Fibroblast of mammary gland (primary cell): Measurements from ENCODE around the gene RBM44.

ENCODE experiments used
- DNase-seq: peaks from one replicate; pipeline ENCODE4 v3.0.0-alpha.2; 2010; ENCODE audit warnings: low read depth
- H3K4me3 ChIP-seq: 2 replicates; pipeline ENCODE4 v1.5.1; 2011; ENCODE audit warnings: low read depth, mild to moderate bottlenecking, low read length, moderate library complexity; ENCODE audit not compliant: control insufficient read depth
- TF ChIP-seq, protein P1 (sequence below): conservative IDR thresholded peaks from 2 replicates; pipeline ENCODE4 v1.5.1; 2011; ENCODE audit warnings: low read depth, low read length, inconsistent platforms; ENCODE audit not compliant: control insufficient read depth, insufficient read depth

Gene RBM44

DNA sequence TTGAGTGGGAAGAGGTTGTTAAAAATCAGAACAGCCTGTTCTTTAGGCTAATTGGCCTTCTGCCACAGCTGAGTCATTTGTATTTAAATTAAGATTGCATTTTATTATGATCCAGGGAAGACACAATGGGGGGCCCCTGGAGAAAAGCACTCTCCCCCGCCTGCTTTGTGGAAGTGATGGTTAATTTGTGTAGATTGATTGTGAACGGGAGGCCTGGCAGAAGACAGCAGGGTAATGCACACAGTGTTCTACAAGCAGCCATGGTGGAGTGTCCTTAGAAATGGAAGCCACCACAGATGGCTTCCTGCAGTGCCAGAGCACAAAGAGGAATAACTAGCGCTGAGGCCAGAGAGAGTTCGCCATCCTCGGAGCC lies 80.5 kb downstream of the RBM44 start:
- TF ChIP-seq, protein P1, sequence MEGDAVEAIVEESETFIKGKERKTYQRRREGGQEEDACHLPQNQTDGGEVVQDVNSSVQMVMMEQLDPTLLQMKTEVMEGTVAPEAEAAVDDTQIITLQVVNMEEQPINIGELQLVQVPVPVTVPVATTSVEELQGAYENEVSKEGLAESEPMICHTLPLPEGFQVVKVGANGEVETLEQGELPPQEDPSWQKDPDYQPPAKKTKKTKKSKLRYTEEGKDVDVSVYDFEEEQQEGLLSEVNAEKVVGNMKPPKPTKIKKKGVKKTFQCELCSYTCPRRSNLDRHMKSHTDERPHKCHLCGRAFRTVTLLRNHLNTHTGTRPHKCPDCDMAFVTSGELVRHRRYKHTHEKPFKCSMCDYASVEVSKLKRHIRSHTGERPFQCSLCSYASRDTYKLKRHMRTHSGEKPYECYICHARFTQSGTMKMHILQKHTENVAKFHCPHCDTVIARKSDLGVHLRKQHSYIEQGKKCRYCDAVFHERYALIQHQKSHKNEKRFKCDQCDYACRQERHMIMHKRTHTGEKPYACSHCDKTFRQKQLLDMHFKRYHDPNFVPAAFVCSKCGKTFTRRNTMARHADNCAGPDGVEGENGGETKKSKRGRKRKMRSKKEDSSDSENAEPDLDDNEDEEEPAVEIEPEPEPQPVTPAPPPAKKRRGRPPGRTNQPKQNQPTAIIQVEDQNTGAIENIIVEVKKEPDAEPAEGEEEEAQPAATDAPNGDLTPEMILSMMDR, result no peak
- H3K4me3 ChIP-seq, result no peak overlapping the region
- peak; percentile 86 for DNase-seq

DNA sequence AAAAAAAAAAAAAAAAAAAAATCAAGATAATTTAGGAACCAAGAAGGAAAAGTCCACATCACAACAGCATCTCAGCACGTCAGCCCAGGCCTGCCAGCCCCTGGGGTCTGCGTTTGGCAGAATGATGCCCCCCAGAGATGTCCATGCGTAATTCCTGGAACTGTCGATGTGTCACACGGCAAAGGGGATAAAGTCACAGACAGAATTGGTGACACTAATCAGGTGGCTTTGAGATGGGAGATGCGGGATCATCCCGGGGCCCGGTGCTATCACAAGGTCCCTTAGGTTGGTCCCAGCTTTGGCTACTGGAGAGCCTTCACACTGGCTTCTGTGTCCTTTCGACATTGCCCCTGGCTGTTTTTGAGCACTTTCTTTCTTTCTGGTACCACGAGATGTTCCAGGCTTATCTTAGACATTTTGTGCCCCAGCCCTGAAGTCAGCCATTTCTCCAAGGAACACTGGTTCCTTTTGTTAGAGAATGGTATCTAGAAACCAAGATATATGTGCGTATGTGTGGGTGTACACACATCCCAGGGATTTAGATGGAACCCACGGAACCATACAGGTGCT lies 81.5 kb downstream of the RBM44 start:
- no peak for DNase-seq
- TF ChIP-seq, protein P1, result no peak
- H3K4me3 ChIP-seq, result no peak overlapping the region

DNA sequence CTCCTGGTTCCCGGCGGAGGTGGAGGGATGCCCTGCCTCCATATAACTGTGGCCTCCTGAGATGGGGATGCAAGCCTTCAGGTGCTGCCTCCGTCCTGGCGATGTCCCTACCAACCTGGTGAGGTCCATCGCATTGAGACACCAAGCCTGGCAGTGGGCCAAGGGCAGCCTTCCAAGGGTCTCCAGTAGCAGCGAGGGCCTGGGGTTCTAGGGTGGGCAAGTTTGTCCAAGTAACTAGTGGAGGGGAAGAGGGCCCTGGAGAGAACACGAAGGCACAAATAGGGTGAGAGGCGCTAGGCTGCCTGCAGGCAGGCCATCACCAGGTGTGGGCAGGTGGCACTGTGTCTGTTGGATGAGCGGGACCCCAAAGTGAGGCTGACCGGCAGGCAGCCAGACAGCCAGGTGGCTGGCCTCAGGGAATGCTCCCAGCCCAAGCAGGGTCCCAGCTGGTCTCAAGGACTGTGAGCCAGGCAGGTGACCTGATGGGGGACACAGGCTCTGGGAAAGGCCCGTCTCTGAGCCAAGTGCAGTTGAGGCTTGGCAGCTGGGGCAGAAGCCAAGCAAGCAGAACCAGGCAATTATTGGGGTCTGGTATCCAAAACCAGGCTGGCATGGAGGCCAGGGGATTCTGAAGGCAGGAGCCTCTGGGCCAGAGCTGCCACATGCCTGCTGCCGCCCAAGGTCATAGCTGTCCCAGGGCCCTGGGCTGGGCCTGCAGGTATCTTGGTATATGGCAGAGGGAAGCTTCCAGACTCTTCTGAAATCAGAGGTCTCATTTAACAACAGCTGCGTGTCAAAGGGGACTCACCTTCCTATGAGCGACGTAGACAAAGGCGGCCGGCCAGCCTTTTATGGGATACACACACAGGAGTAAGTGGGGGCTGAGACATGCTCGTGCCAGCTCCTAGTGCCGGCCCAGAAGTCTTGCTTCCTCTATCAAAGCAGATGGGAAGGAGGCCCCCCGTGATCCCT lies 84.2 kb downstream of the RBM44 start:
- DNase-seq, result no peak
- H3K4me3 ChIP-seq, result no peak overlapping the region
- TF ChIP-seq, protein P1, result no peak

DNA sequence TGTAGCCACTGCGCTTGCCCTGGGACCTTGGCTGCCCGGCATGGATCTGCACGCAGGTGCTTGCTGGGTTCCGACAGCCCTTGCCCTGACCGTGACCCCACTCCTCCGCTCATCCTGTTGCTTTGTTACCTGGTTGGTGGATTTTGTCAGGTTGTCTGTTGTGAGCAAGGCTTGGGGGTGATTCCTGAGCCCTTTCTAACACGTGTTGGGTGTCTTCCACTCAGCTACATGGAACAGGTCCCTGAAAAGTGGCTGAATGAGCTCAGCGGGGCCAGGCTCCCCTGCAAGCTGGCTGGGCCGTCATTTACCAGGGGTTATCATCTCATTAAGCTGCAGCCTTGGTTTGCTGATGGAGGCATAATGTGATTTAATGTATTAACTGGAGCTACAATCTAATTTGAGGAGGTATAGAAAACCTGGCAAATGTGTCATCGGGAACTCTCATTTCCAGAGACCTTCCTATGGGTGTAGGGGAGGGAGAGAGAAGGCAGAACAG lies 85.4 kb downstream of the RBM44 start:
- TF ChIP-seq, protein P1, result no peak
- H3K4me3 ChIP-seq, result no peak overlapping the region

DNA sequence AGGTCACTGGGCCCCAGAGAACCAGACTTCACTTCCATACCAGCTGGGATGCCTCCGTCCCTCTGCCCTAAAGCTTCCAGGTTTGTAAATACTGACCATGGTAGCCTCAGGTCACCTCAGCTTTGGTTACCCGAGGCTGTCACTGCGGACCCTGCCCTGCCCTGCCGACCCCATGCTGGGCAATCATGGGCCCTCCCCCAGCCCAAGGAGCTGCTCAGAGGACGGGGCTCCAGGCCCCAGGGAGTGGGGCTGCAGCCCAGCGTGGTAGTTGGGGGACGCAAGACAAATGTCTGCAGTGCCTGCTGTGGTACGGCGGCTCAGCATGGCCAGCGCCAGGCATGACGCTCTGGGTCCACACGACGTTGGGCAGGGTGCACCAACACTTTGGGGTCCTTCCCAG lies 86.1 kb downstream of the RBM44 start:
- no peak overlapping the region for H3K4me3 ChIP-seq
- TF ChIP-seq, protein P1, result no peak
- no peak for DNase-seq

More for the DNA sequence above, 85.4 kb downstream of the RBM44 start:
- DNase-seq, result no peak

DNA sequence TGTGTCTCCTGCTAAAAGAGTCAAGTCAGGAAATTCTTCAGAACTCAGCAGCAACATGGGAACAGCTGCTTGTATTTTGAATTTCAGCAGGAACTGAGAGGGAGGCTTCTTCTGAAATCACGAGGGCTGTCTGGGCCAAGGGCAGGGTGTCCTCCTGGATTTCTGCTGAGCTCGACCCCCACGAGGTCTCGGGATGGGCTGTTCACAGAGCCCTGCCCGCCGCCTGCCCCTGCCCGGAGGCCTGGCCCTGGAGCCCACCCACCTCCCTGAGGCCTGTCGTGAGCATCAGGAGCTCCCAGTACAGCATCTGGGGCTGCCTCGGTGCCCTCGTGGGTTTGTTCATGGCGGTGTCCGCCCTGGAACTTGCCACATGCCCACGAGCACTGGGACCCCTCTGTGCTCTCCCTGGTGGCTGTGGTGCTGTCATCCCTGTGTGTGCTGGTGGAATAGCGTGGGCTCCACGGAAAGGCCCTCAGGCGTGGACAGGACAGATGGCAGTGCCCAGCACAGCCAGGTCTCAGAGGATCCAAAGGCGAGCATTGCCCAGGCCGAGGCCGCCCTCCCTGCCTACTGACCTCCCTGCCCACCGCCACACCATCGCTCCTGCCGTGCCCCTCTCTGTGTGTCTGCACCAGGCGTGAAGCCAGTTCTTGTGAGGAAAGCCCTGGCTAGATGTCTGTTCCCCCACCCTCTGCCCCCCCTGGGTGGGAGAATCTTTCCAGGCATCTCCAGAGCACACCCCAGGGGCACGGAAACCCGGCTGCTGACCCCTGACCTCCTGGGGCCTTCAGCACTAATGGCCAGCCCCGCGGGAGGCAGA lies 86.7 kb downstream of the RBM44 start:
- H3K4me3 ChIP-seq, result no peak overlapping the region
- no peak for DNase-seq
- TF ChIP-seq, protein P1, result no peak
